OCI-LY7 (cell line): Measurements from ENCODE around the gene SUN5. TPM values are rescaled to one million over a fixed set of nuclear protein-coding genes. Genes with fewer than 3 reads are reported as not detected.

ENCODE experiments used
- BruUV-seq: library from RNA; stranded (reverse); fragments of 400-500 nt; replicated peaks from 2 replicates; lab custom pipeline; 2021; lab: Mats Ljungman, UMichigan
- CTCF ChIA-PET: fragments of 300-600 bp; sonication (Branson Sonifier 250); formaldehyde crosslinking; loops from one replicate; lab custom pipeline; 2022; ENCODE audit warnings: antibody characterized with exemption; ENCODE audit not compliant: unreplicated experiment; lab: Charles Lee
- POLR2A ChIA-PET: fragments of 300-600 bp; sonication (Branson Sonifier 250); formaldehyde crosslinking; loops from one replicate; lab custom pipeline; 2022; ENCODE audit warnings: antibody characterized with exemption; lab: Charles Lee
- DNase-seq: peaks from one replicate; pipeline ENCODE4 v3.0.0-alpha.2; 2015; ENCODE audit warnings: low spot score
- H2AFZ ChIP-seq: fragments of 200-600 bp; sonication (generic), shearing (Covaris generic); 2 replicates; pipeline ENCODE4 v1.6.1; 2014; ENCODE audit warnings: mild to moderate bottlenecking, antibody characterized with exemption, low read length, moderate library complexity
- H3K27ac ChIP-seq: fragments of 200-600 bp; sonication (generic); 2 replicates; pipeline ENCODE4 v1.5.1; 2014; ENCODE audit warnings: mixed run types, low read depth, mild to moderate bottlenecking, moderate library complexity, low read length, inconsistent platforms; ENCODE audit not compliant: poor library complexity, severe bottlenecking
- H3K36me3 ChIP-seq: fragments of 200-600 bp; sonication (generic); 2 replicates; pipeline ENCODE4 v1.6.1; 2014; ENCODE audit warnings: mild to moderate bottlenecking, antibody characterized with exemption, low read length, moderate library complexity, mixed read lengths; ENCODE audit not compliant: insufficient read depth
- H3K4me1 ChIP-seq: fragments of 200-600 bp; sonication (generic); 2 replicates; pipeline ENCODE4 v1.5.1; 2014; ENCODE audit warnings: mild to moderate bottlenecking, low read length; ENCODE audit not compliant: insufficient read depth, poor library complexity, severe bottlenecking
- H3K4me2 ChIP-seq: fragments of 200-600 bp; sonication (generic); 2 replicates; pipeline ENCODE4 v1.6.1; 2014; ENCODE audit warnings: mild to moderate bottlenecking, low read length
- H3K4me3 ChIP-seq: fragments of 200-600 bp; sonication (generic); 2 replicates; pipeline ENCODE4 v1.5.1; 2014; ENCODE audit warnings: mild to moderate bottlenecking, low read depth, low read length; ENCODE audit not compliant: poor library complexity, severe bottlenecking
- H3K79me2 ChIP-seq: fragments of 200-600 bp; sonication (generic); 2 replicates; pipeline ENCODE4 v1.6.1; 2016; ENCODE audit warnings: low read depth, mild to moderate bottlenecking, low read length, moderate library complexity, mixed read lengths; ENCODE audit not compliant: insufficient read depth
- H3K9me2 ChIP-seq: fragments of 200-600 bp; sonication (generic); 2 replicates; pipeline ENCODE4 v1.6.1; 2016; ENCODE audit warnings: mild to moderate bottlenecking, low read length, mixed read lengths; ENCODE audit not compliant: insufficient read depth
- H3K9me3 ChIP-seq: fragments of 200-600 bp; sonication (generic); 2 replicates; pipeline ENCODE4 v1.6.1; 2014; ENCODE audit warnings: mild to moderate bottlenecking, mixed run types, low read length, mixed read lengths
- H4K20me1 ChIP-seq: fragments of 200-600 bp; sonication (generic); 2 replicates; pipeline ENCODE4 v1.6.1; 2014; ENCODE audit warnings: mild to moderate bottlenecking, antibody characterized with exemption, low read length, moderate library complexity, mixed read lengths; ENCODE audit not compliant: insufficient read depth
- CTCF ChIP-seq: fragments of 200-600 bp; sonication (generic); conservative IDR thresholded peaks from 2 replicates; pipeline ENCODE4 v1.5.1; 2014; ENCODE audit warnings: mild to moderate bottlenecking, antibody characterized with exemption, low read length, moderate library complexity, mixed read lengths
- EZH2phosphoT487 ChIP-seq: fragments of 200-600 bp; sonication (generic); IDR thresholded peaks from 2 replicates; pipeline ENCODE4 v1.6.1; 2018; ENCODE audit warnings: low read depth, borderline replicate concordance, mild to moderate bottlenecking, mixed run types, antibody characterized with exemption, low read length, moderate library complexity, mixed read lengths
- intact Hi-C: fragments of 100-400 bp; cut with micrococcal nuclease; formaldehyde crosslinking; loops from one replicate; pipeline ENCODE4 v1.10.0; 2022; ENCODE audit not compliant: unreplicated experiment
- total RNA-seq, 2 experiments: library from RNA; depleted of rRNA in 1 of 2; stranded (reverse); fragments of >200 nt in 1 of 2; shearing (Covaris generic) in 1 of 2; gene quantifications; 2 replicates each; pipeline ENCODE4 v1.2.3, GENCODE V29; 2014 to 2022

SUN5 gene
- total RNA-seq, 2 experiments from 2014 or later, result not detected

GRCh38 chr20:32946629-32947028 is 57.6 kb downstream of the SUN5 start:
- BruUV-seq, result no TSS peak
- intact Hi-C loops, result no loop called here
- no peaks in the 10 kb centered on the region for H3K36me3 ChIP-seq

GRCh38 chr20:32945710-32946221 is 58.5 kb downstream of the SUN5 start:
- no peaks in the 10 kb centered on the region for H3K79me2 ChIP-seq
- no peak overlapping the region for H3K27ac ChIP-seq
- TF ChIP-seq EZH2phosphoT487, result no peak
- TF ChIP-seq CTCF, result peak; percentile 74
- no peaks in the 10 kb centered on the region for H3K9me3 ChIP-seq
- POLR2A ChIA-PET, result interaction anchor here (1.4 kb wide), 1 partner anchor 9 kb away, joined by 3 read pairs; no protein-coding TSS in a partner anchor
- H3K36me3 ChIP-seq, result no peaks in the 10 kb centered on the region
- H3K9me2 ChIP-seq, result no peaks in the 10 kb centered on the region
- no peak overlapping the region for H2AFZ ChIP-seq
- no peak overlapping the region for H3K4me3 ChIP-seq
- BruUV-seq, result no TSS peak
- H3K4me2 ChIP-seq, result no peak overlapping the region
- peak; percentile 43 for DNase-seq
- no peaks in the 10 kb centered on the region for H4K20me1 ChIP-seq
- CTCF ChIA-PET, result no interaction called here
- H3K4me1 ChIP-seq, result no peaks in the 10 kb centered on the region
- intact Hi-C loops, result no loop called here

More at GRCh38 chr20:32946629-32947028, 57.6 kb downstream of the SUN5 start:
- POLR2A ChIA-PET, result no interaction called here
- Histone ChIP-seq H3K9me3 (no peaks in the 10 kb centered on the region), H4K20me1 (no peaks in the 10 kb centered on the region), H3K4me1 (no peaks in the 10 kb centered on the region), H3K9me2 (no peaks in the 10 kb centered on the region), H3K79me2 (no peaks in the 10 kb centered on the region), H3K27ac (no peak overlapping the region), H3K4me3 (no peak overlapping the region), H2AFZ (no peak overlapping the region), H3K4me2 (no peak overlapping the region)
- no peak for DNase-seq
- CTCF ChIA-PET, result no interaction called here
- no peak for TF ChIP-seq CTCF
- no peak for TF ChIP-seq EZH2phosphoT487

DNA sequence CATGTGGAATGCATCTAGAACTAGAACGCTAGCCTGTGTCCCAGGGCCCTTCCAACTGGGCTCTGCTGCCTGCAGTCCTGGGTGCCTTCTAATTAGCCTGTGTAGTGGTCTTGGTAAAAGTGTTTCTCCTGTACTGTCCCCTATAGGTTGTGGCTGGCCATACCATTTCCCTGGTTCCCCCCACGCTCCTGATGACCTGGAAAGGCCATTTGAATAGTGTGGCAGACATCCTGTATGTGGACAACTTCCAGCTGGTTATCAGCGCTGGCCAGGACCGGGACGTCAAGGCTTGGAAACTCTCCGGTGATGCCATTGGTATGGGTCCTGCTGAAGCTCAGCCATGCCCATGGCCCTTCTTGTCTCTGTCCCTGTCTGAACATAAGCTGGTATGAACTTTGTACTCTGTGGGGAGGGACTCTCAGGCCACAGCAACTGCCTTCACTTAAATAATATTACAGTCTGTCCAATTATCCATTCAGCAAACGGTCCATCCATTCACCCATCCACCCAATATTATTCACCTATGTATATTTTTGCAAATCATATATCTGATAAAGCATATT is 60.7 kb downstream of the SUN5 start:
- H3K79me2 ChIP-seq, result no peaks in the 10 kb centered on the region
- H3K4me2 ChIP-seq, result no peak overlapping the region
- intact Hi-C loops, result no loop called here
- ChIA-PET POLR2A (no interaction called here), CTCF (no interaction called here)
- H3K9me3 ChIP-seq, result no peaks in the 10 kb centered on the region
- H3K4me3 ChIP-seq, result no peak overlapping the region
- H2AFZ ChIP-seq, result no peak overlapping the region
- no peaks in the 10 kb centered on the region for H4K20me1 ChIP-seq
- no peaks in the 10 kb centered on the region for H3K4me1 ChIP-seq
- BruUV-seq, result no TSS peak
- H3K27ac ChIP-seq, result no peak overlapping the region
- no peaks in the 10 kb centered on the region for H3K36me3 ChIP-seq
- DNase-seq, result no peak
- H3K9me2 ChIP-seq, result no peaks in the 10 kb centered on the region
- no peak for TF ChIP-seq EZH2phosphoT487
- no peak for TF ChIP-seq CTCF
